ENCODE measurements around the gene PCDH18. TPM values are rescaled to one million over a fixed set of nuclear protein-coding genes. Genes with fewer than 3 reads are reported as not detected.
"Not testable (repeated sequence)": the region's sequence is repeated elsewhere in the genome, so short reads cannot be mapped to it uniquely, and the experiment has no call there.

PCDH18 gene, protein sequence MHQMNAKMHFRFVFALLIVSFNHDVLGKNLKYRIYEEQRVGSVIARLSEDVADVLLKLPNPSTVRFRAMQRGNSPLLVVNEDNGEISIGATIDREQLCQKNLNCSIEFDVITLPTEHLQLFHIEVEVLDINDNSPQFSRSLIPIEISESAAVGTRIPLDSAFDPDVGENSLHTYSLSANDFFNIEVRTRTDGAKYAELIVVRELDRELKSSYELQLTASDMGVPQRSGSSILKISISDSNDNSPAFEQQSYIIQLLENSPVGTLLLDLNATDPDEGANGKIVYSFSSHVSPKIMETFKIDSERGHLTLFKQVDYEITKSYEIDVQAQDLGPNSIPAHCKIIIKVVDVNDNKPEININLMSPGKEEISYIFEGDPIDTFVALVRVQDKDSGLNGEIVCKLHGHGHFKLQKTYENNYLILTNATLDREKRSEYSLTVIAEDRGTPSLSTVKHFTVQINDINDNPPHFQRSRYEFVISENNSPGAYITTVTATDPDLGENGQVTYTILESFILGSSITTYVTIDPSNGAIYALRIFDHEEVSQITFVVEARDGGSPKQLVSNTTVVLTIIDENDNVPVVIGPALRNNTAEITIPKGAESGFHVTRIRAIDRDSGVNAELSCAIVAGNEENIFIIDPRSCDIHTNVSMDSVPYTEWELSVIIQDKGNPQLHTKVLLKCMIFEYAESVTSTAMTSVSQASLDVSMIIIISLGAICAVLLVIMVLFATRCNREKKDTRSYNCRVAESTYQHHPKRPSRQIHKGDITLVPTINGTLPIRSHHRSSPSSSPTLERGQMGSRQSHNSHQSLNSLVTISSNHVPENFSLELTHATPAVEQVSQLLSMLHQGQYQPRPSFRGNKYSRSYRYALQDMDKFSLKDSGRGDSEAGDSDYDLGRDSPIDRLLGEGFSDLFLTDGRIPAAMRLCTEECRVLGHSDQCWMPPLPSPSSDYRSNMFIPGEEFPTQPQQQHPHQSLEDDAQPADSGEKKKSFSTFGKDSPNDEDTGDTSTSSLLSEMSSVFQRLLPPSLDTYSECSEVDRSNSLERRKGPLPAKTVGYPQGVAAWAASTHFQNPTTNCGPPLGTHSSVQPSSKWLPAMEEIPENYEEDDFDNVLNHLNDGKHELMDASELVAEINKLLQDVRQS
- 35.2 TPM for polyA plus RNA-seq (ENCODE audit: insufficient read length)

- DNase-seq (ENCODE audit: low read depth) = peak; percentile 98
Observed at GRCh38 chr4:137531986-137532868, at the start of gene PCDH18. Gene PCDH18, minus strand, starts transcription at chr4:137532494. Its CDS starts 406 bp downstream, at chr4:137532088.

GRCh38 chr4:137576446-137576845, 44.2 kb upstream of the PCDH18 start:
- DNase-seq (ENCODE audit: low read depth) = no peak

DNA sequence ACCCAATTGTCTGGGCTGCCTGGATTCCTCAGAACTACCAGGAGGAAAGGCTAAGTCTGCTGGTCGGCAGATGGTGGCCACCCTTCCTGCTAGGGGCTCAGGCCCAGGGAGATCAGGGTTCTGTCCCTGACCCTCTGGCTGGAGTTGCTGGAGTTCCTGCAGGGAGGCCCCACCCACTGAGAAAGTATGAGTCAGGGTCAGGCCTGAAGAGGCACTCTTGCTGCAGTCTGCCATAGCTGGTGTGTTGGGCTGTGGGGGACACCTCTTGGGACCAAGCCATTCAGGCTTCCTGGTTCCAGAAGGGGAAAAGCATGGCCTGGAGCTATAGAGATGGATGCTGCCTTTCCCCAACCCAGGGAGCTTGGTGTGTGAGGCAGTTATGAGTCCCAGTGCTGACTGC, 40.4 kb upstream of the PCDH18 start:
- no peak for DNase-seq (ENCODE audit: low read depth)

- no peak for DNase-seq (ENCODE audit: low read depth)
Observed at GRCh38 chr4:137572163-137572562, 39.9 kb upstream of the PCDH18 start.

GRCh38 chr4:137559801-137560200, 27.5 kb upstream of the PCDH18 start:
- no peak for DNase-seq (ENCODE audit: low read depth)

GRCh38 chr4:137558951-137559350, 26.7 kb upstream of the PCDH18 start:
- DNase-seq (ENCODE audit: low read depth) = no peak

DNA sequence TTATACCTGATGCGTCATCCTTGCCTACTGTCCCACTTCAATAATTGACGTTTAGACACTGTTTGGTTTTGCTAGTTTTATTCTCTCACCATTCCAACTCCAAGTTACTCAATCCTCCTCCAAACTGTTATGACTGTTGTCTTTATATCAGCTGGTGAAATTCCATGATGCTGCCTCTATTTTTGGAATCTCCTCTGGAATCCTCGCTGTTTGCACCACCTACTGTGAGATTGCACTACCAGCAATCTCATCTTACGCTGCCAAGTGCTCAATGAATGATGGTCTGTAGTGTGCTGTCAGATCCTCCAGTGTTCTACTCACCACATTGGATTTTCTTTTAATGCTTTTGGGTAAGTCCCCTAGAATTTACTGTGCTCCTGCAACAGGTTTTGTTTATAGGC, 13.2 kb upstream of the PCDH18 start:
- no peak for DNase-seq (ENCODE audit: low read depth)

GRCh38 chr4:137543648-137544047, 11.4 kb upstream of the PCDH18 start:
- DNase-seq (ENCODE audit: low read depth) = no peak

- no peak for DNase-seq (ENCODE audit: low read depth)
Observed at GRCh38 chr4:137543198-137543597, 10.9 kb upstream of the PCDH18 start.

GRCh38 chr4:137541876-137542646, 9.8 kb upstream of the PCDH18 start:
- DNase-seq (ENCODE audit: low read depth) = no peak

DNA sequence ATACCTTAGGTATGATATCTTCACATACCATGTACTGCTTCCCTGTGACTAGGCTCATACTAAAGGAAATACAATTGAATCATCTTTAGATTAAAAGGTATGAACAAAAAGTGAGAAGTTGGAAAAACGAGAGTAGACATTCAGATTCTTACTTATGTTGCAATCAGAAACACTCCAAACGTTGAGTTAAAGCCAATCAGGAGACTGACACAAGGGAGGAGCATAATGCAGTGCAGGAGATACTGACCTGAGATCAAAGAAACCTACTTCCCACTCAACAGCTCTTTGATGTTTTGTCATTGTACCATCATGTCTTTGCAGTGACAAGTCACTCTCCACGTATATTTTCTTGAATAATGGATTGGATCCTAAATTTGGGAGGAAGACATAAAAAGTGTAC, 8.9 kb upstream of the PCDH18 start:
- no peak for DNase-seq (ENCODE audit: low read depth)

GRCh38 chr4:137540356-137540755, 8.1 kb upstream of the PCDH18 start:
- DNase-seq (ENCODE audit: low read depth) = no peak

DNA sequence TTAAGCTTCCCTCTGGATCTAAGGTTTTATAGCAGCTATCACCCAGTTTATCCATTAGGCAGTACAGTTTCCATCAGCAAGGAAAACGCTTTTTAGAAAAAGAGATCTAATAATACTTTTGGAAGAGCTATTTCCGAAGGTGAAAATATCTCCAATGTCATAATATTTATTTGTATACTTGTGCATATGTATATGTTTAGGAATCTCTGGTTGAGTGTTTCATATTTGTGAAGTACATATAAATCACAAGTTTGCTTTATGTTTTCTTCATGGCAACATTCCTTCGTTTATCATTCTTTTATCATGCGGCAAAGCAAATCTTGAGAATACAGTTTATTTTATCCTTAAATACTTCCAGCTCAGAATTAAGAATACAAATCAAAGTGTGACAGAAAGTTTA, 6.2 kb upstream of the PCDH18 start:
- DNase-seq (ENCODE audit: low read depth) = no peak

- DNase-seq (ENCODE audit: low read depth) = not testable (repeated sequence)
Observed at GRCh38 chr4:137537807-137538206, 5.5 kb upstream of the PCDH18 start.

- DNase-seq (ENCODE audit: low read depth) = no peak
Observed at GRCh38 chr4:137536789-137537561, 4.7 kb upstream of the PCDH18 start.

DNA sequence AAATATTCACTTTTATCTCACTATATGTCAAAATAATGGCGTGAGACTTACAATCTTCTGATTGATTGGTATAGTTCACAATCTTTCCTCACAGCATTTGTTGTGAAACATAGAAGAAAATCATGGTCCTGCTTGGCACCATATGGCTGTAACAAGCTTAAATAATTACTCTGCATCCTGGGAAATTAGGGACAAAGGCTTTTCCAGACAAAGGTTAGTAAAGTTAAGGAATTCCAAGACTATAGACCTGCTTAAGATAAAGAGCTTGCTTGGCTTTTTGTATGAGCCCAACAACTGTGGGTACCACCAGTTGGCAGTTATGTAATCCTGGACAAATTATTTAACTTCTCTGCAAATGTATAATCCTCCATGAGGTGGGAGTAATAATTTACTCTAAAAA, 3.4 kb upstream of the PCDH18 start:
- no peak for DNase-seq (ENCODE audit: low read depth)

GRCh38 chr4:137534516-137534915, 2.2 kb upstream of the PCDH18 start:
- DNase-seq (ENCODE audit: low read depth) = no peak

- DNase-seq (ENCODE audit: low read depth) = no peak
Observed at GRCh38 chr4:137533855-137534254, 1.6 kb upstream of the PCDH18 start.

DNA sequence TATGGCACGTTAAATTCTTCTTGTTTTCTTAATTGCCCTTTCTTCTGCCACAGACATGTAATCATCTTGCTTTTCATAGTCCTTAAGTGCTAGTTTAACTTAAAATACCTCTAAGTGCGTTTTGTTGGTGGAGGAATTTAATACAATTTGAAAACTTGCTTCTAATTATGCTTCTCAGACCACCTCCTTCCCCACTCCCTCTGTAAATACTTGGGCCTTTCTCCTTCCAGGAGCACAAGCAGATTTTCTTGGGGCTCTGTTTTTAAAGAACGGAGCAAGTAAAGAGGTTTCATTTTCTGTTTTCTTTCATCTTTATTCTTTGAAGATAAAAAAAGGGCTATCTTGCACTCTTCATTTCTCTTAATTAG, 559 bp upstream of the PCDH18 start:
- DNase-seq (ENCODE audit: low read depth) = no peak
